Body of pancreas (tissue), 4 donors: ENCODE data around the gene UBE2Q2.

Source experiments
- POLR2A ChIP-seq, 3 donors: fragments of 450-650 bp; IDR thresholded peaks; one replicate each; pipeline ENCODE4 v1.6.1; 2016; ENCODE audit warnings: antibody characterized with exemption in 3 of 3, mild to moderate bottlenecking in 2 of 3
- TF ChIP-seq, protein P1 (sequence below), 7 experiments: fragments of 450-650 bp in 4 of 7; fragments of 200-600 bp in 3 of 7; sonication (generic) in 3 of 7; IDR thresholded peaks; one replicate each; pipeline ENCODE4 v1.5.1; 2016 to 2019; ENCODE audit warnings: antibody characterized with exemption in 7 of 7

DNA sequence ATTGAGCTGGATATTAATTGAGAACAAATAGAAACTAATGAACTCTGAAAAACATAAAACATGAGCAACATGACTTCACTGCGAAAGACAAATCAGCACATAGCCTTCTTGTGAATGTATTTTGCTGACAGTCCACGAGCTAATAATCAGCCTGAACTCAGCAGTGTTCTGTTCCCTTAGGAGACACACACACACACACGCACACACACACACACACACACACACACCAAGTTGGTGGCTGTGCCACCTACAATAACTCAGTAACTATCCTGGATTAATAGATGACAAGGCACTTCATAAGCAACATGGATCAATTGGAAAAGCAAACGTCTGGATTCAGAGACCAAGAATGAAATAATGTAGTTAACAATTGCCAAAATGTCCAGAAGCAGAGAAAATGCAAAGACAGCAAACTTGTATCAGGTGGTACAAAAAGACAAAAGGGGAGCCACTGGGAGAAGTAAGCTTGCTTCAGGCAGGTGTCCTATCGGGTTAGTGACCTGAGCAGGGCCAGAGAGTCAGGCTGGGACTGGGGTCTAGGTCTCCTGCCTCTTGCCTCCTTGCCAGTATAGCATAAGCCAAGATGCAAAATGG lies 20.5 kb upstream of the UBE2Q2 start:
- TF ChIP-seq, protein P1, sequence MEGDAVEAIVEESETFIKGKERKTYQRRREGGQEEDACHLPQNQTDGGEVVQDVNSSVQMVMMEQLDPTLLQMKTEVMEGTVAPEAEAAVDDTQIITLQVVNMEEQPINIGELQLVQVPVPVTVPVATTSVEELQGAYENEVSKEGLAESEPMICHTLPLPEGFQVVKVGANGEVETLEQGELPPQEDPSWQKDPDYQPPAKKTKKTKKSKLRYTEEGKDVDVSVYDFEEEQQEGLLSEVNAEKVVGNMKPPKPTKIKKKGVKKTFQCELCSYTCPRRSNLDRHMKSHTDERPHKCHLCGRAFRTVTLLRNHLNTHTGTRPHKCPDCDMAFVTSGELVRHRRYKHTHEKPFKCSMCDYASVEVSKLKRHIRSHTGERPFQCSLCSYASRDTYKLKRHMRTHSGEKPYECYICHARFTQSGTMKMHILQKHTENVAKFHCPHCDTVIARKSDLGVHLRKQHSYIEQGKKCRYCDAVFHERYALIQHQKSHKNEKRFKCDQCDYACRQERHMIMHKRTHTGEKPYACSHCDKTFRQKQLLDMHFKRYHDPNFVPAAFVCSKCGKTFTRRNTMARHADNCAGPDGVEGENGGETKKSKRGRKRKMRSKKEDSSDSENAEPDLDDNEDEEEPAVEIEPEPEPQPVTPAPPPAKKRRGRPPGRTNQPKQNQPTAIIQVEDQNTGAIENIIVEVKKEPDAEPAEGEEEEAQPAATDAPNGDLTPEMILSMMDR (IDR thresholded peaks at IDR 0.05): no peak
- TF ChIP-seq POLR2A (IDR thresholded peaks at IDR 0.05): no peak
